ENCODE data around the gene DMD.

Gene DMD

DNA sequence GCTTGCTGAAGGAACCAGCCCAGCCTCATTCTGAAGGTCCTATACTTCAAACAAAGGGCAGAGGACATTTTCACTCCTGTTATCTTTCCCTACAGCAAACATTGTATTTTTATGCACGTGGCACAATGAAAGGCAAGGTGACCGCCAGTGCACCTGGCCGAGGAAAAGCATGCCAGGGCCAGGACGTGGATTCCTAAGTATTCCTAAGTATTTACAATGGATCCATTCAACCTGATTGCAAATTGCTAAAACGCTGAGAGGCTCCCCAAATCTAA, 2011.6 kb downstream of the DMD start:
- DNase-seq = no peak

DNA sequence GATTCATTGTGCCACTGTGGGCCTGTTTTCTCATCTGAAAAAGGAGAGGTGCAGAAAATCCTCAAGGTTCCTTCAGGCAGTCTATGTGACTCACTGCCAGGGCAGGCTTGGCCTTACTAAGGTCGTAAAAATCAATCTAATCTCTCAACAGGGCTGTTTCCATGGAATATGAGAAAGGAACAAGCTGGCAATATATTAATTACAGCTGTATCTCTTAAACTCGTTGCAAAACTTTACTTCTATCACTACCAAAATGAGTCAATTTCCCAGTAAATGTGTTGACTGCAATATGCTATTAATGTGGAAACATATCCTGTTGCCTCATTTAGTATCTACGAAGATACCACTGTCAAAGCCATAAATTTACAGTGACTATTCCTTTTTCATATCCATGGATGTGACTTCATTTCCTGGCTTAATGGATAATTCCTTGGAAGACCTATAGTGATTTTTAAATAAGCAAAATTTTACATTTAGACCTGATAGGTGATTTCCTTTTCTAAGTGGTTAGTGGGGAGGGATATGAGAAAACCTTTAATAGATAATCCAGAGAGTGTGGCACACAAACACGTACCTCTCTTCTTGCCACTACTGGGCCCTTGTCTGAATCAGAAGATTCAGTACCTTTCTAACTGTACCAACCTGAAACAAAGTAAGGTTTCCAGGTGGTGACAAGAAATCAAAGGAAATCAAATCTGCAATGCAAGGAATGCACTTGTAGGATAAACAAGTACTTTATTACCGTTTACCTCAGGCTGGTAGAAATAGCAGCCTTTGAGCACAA, 2012.1 kb downstream of the DMD start:
- no peak for DNase-seq

DNA sequence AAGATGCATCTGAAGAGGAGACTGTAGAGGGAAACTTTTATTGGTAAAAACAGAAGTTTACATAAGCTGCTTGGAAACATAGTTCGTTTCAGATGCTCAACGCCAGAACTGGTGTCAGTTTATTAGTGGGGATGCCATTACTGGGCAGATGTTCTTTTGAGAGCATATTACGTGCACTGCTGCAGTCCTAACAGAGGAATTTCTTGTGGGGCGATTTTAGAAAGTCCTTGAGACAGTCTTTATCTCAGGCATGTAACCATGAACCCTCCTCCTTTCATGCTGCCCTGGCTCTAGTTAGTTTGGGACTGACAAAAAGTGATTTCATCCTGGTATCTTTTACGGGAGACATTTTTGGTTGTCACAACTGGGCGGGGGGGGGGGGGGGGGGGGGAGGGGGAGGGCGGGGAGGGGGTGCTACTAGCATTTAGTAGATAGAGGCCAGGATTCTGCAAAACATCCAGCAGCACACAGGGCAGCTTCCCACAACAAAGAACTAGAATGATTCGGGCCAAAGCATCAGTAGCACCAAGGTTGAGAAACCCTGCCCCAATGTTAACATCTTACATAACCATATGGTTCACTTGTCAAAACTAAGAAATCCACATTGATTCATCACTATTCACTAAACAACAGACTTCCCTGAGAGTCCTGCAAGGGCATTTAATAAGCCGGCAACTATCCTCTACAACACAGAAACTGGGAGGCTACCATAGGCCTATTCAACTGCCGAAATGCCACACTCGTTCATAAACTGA, 2021.0 kb downstream of the DMD start:
- no peak for DNase-seq

GRCh38 chrX:31186693-31187338, 2024.5 kb downstream of the DMD start:
- no peak for DNase-seq

DNA sequence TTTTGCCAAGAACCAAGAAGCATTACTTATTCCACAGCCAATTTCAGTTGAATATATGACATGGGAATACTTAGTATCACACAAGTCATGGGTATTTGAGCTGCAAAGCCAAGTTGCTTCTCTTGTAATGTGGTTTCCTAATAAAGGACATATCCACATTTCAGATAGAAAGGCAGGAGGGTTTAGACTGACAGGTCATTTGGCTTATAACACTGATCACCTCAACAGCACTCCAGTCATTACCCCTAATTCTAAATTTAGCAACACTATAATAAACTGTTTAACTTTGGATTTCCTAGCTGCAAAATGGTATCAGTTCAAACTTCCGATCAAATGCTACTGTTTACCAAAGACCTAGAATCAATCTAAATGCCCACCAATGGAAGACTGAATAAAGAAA, 2025.5 kb downstream of the DMD start:
- DNase-seq = no peak

- no peak for DNase-seq
Observed at GRCh38 chrX:31181377-31182000, 2029.9 kb downstream of the DMD start.

DNA sequence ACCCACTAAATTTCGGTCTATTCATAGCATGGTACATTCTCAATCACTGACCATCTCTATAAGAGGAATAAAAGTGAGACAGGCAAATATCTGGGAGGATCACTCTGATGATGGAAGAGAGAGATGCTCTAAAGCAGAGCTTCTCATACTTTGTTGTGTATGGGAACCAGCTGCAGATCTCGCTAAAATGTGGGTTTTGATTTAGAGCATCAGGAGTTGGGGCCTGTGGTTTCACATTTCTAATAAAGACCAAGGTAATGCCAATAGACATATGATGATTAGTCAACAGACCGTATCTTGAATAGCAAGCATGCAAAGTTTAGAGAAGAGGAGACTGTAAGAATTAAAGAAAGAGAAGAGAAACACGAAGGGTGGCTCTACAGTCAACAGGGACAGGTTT, 2032.1 kb downstream of the DMD start:
- DNase-seq = no peak

DNA sequence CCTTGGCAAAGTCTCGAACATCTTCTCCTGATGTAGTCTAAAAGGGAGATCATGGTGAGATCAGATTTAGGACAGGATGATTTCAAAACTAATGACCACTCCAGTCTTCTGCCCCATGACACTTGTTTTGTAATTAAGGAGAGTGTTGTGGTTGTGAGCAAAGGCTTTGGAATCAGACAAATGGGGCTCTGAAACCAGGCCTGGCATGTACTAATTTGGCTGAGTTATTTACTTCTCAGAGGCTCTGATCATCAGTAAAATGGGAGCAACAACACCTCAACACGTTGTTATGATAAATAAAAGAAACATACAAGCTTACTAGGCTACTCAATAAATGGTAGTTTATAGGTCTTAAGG, 2032.6 kb downstream of the DMD start:
- DNase-seq = no peak

DNA sequence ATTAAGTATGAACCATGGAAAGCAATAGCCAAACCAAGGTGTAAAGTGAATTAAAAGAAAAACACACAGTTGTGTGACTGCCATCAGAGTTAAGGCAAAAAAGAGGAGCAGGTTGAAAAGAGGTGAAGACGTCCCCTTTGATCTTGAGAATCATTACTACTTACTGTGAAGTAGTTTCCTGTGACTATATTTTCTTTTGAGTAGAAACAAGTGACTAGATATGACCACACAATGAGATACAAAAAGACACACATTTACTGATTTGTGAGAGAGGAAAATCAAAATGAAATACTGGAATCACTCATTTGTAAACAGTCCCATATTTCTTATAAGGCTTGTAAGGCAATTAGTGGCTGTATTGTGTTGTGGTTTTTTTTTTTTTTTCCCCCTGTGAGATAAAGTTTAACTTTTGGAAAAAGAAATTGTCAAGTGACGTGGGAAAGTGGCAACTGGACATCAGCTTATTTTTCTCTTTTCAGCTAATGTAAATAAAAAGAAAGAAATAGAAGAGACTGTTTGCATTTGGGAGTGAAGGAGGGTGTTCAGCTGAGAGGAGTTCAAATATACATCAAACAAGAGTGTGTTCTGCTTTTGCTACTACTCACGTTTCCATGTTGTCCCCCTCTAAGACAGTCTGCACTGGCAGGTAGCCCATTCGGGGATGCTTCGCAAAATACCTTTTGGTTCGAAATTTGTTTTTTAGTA, 2033.1 kb downstream of the DMD start:
- DNase-seq = no peak

GRCh38 chrX:31170792-31171191, 2040.6 kb downstream of the DMD start:
- no peak for DNase-seq

- DNase-seq = no peak
Observed at GRCh38 chrX:31168551-31168950, 2042.8 kb downstream of the DMD start.

DNA sequence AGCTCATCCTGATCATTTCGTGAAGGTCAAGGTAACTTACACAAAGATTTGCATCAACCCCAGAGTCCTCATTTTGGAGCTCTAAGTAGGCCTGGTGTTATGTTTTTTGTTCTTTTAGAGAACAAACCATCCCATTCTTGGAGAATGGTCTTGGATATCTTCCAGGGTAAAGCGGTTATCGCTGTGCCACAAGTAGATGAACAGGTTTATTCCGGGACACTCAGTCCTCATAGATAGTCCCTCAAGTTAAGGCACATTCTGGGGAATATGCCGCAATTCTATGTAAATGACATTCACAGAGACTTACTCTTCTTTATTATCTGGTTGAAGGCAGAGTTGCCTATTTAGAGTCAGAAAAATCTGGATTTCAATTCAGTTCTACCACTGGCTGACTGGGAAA, 2044.5 kb downstream of the DMD start:
- no peak for DNase-seq

GRCh38 chrX:31166416-31166815, 2044.9 kb downstream of the DMD start:
- DNase-seq = no peak

GRCh38 chrX:31165241-31166035, 2045.9 kb downstream of the DMD start:
- no peak for DNase-seq

DNA sequence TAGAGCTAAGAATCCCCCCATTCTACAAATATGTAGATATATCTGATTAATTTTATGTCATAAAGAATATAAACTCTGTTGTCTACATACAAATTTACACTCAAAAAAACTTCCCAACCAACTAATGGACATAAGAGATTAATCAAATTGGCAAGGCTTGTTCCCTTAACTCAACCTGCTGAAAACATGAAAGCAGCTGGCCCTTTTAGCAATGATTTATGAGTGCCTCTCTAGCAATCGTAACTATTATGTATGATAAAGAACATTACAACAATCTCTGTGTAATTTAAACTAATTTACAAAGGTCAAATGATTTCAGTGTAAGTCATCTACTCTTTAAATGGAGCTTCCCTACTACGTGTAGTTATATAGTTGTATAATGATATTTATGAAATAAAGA, 2056.4 kb downstream of the DMD start:
- DNase-seq = no peak

GRCh38 chrX:31153475-31154047, 2057.8 kb downstream of the DMD start:
- no peak for DNase-seq

- DNase-seq = no peak
Observed at GRCh38 chrX:31147175-31147574, 2064.2 kb downstream of the DMD start.

DNA sequence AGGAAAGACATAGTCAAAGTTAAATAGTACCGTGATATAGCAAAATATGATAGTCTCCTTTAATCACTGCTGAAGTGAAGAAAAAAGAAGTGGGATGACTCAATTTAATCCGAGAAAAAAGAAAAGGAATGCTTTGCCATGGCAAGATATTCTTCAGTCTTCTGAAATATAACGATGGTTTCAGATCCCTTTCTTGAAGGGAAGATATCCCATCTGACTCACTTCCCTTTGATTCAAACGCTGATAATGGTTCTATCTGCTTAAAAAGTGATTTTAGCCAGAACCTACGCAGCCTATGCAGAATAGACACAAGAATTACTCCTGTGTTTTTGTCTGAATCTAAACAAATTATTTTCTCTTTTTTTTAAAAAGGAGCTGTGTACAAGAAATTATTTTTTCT, 2071.4 kb downstream of the DMD start:
- DNase-seq = no peak

GRCh38 chrX:31138124-31138523, 2073.2 kb downstream of the DMD start:
- no peak for DNase-seq

DNA sequence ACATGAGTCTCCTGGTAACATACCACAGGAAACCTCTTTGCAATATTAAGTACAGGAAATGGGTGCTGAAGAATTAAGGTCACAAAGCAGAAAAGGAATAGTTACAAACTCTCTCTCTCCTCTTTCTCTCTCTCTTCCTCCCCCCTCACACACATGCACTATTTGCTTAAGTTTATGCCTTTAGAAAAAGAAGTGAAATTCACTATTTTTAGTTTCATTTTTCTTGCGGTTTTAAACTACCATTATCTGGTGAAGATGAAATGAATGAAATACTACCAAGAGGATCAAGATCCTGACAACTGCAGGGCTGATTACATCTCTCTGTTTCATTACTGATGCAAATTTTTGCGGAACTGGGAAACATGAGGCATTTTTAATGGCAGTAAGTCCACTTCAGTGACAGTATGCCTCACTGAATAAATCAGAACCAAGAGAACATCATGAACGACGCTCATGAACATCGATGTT, 2075.2 kb downstream of the DMD start:
- no peak for DNase-seq

GRCh38 chrX:31132821-31133241, 2078.5 kb downstream of the DMD start:
- DNase-seq = no peak
